Measurements from ENCODE around the gene ABLIM2.
A peak's percentile ranks its signal among the peaks of the same experiment; 100 is the strongest.

Gene ABLIM2

DNA sequence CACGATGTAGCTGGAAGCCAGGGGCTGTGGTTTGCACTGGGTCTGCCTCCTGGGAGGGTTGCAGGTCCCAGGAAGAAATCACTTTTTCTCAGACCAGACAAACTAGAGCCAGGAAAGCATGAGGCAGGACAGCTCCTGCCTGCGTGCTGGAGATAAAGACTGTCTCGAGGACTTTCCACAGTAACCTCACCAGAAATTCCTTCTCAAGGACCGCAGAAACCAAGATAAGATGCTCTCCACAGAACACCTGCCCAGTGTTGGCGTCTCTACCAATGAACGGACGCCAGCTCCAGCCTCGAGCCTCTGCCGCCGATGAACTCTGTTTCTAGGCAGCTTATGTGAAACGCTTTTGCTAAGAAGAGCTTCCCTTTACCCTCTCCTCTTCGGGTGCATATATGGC, 142.1 kb downstream of the ABLIM2 start:
- Histone ChIP-seq H2BK15ac (replicated peaks; ENCODE audit: low read depth) (no peak overlapping the region), H4K8ac (ENCODE audit: low read depth, low read length) (no peak overlapping the region), H3K18ac (ENCODE audit: low read length) (no peak overlapping the region), H3K4me2 (ENCODE audit: low read length) (no peak overlapping the region), H3K4ac (ENCODE audit: low read depth, low read length) (no peak overlapping the region), H3K23ac (ENCODE audit: low read length) (no peak overlapping the region), H3K27ac (ENCODE audit: low read depth, low read length) (no peak overlapping the region), H3K79me1 (ENCODE audit: low read length) (no peaks in the 10 kb centered on the region), H3K4me1 (ENCODE audit: control insufficient read depth, low read depth, low read length) (peaks cover 1% of the 10 kb centered on the region), H3K36me3 (ENCODE audit: control insufficient read depth, insufficient read depth, low read length) (no peaks in the 10 kb centered on the region), H2BK5ac (ENCODE audit: low read length) (no peak overlapping the region), H3K56ac (ENCODE audit: low read length) (no peak overlapping the region), H2AK5ac (ENCODE audit: low read length) (no peak overlapping the region), H3K27me3 (ENCODE audit: insufficient read depth, low read length, poor library complexity) (no peaks in the 10 kb centered on the region), H2BK120ac (ENCODE audit: low read depth, low read length) (no peak overlapping the region), H3K9ac (ENCODE audit: low read length) (no peak overlapping the region), H4K5ac (ENCODE audit: low read length) (no peak overlapping the region), H3K79me2 (ENCODE audit: control insufficient read depth, insufficient read depth, low read length) (no peaks in the 10 kb centered on the region), H3K4me3 (ENCODE audit: low read length) (no peak overlapping the region)
- no CpG with 5 or more reads among the region's 12 CpGs for WGBS (ENCODE audit: extremely low coverage, insufficient coverage, low lambda C conversion rate)
- no peak for DNase-seq

DNA sequence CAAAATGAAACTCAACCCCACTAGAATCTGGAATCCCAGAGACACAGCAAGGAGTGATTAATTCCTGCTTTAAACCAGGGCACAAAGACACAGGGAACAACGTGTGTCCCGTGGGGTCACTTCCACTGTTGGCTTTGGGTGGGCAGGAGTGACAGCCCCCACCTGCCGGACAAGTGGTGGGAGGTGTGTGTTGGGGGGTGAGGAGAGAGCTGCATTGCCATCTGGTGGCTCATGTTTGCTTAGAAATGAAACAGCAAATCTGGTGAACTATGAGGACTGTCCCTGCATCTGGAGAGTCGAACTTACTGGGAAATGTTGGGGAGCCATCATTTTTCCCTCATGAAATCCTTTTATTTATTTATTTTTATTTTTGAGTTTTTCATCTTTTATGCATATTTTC, 143.1 kb downstream of the ABLIM2 start:
- DNase-seq = peak; percentile 16
- Histone ChIP-seq H3K56ac (ENCODE audit: low read length) (no peak overlapping the region), H2AK5ac (ENCODE audit: low read length) (no peak overlapping the region), H3K4ac (ENCODE audit: low read depth, low read length) (no peak overlapping the region), H2BK5ac (ENCODE audit: low read length) (no peak overlapping the region), H4K5ac (ENCODE audit: low read length) (no peak overlapping the region), H3K23ac (ENCODE audit: low read length) (no peak overlapping the region), H3K4me2 (ENCODE audit: low read length) (no peak overlapping the region), H3K79me2 (ENCODE audit: control insufficient read depth, insufficient read depth, low read length) (no peaks in the 10 kb centered on the region), H3K79me1 (ENCODE audit: low read length) (no peaks in the 10 kb centered on the region), H3K4me3 (ENCODE audit: low read length) (no peak overlapping the region), H3K27ac (ENCODE audit: low read depth, low read length) (no peak overlapping the region), H3K27me3 (ENCODE audit: insufficient read depth, low read length, poor library complexity) (no peaks in the 10 kb centered on the region), H3K36me3 (ENCODE audit: control insufficient read depth, insufficient read depth, low read length) (no peaks in the 10 kb centered on the region), H3K18ac (ENCODE audit: low read length) (no peak overlapping the region), H2BK120ac (ENCODE audit: low read depth, low read length) (no peak overlapping the region), H3K4me1 (ENCODE audit: control insufficient read depth, low read depth, low read length) (peaks cover 1% of the 10 kb centered on the region), H2BK15ac (replicated peaks; ENCODE audit: low read depth) (no peak overlapping the region), H3K9ac (ENCODE audit: low read length) (no peak overlapping the region), H4K8ac (ENCODE audit: low read depth, low read length) (no peak overlapping the region)
- WGBS (ENCODE audit: extremely low coverage, insufficient coverage, low lambda C conversion rate) = no CpG with 5 or more reads among the region's 4 CpGs

DNA sequence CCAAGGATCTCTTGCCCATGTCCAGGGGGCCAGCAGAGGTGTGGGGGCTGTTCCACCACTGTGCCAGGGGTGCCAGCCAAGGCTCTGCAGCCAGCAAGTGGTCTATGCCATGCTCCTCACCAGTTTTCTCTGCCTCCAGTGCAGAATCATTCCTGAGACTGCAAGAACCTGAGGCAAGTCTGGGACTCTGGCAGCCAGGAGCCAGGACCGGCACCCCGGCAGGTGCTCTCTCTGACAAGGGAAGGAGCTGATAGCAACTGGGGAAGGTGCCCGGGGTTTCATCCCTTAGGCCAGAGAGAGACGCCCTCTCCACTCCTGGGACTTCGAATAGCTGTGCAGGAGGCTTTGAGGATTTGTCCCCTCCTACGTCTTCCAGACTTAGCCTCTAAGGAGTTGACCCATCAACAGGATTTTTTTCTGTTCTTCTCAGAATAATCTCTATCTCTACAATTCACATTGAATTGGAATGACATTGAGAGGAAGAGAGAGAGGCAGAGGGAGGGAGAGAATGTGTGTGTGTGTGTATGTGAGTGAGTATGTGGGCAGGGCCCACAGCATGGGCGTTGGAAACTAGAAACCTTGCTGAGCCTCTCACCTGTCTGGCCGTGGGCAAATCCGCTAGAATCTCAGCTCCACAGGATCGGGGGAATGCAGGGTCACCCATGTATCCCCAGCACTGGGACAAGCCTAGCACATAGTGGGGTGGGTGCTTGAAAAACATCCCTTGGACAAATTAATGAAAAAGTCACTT, 144.5 kb downstream of the ABLIM2 start:
- Histone ChIP-seq H4K8ac (ENCODE audit: low read depth, low read length) (no peak overlapping the region), H3K79me1 (ENCODE audit: low read length) (no peaks in the 10 kb centered on the region), H3K18ac (ENCODE audit: low read length) (no peak overlapping the region), H2BK120ac (ENCODE audit: low read depth, low read length) (no peak overlapping the region), H3K27ac (ENCODE audit: low read depth, low read length) (no peak overlapping the region), H3K79me2 (ENCODE audit: control insufficient read depth, insufficient read depth, low read length) (no peaks in the 10 kb centered on the region), H4K5ac (ENCODE audit: low read length) (no peak overlapping the region), H2BK5ac (ENCODE audit: low read length) (no peak overlapping the region), H3K4me3 (ENCODE audit: low read length) (no peak overlapping the region), H3K4ac (ENCODE audit: low read depth, low read length) (no peak overlapping the region), H3K23ac (ENCODE audit: low read length) (no peak overlapping the region), H3K9ac (ENCODE audit: low read length) (no peak overlapping the region), H3K36me3 (ENCODE audit: control insufficient read depth, insufficient read depth, low read length) (no peaks in the 10 kb centered on the region), H3K27me3 (ENCODE audit: insufficient read depth, low read length, poor library complexity) (no peaks in the 10 kb centered on the region), H3K56ac (ENCODE audit: low read length) (no peak overlapping the region), H3K4me1 (ENCODE audit: control insufficient read depth, low read depth, low read length) (no peaks in the 10 kb centered on the region), H2AK5ac (ENCODE audit: low read length) (no peak overlapping the region), H3K4me2 (ENCODE audit: low read length) (no peak overlapping the region), H2BK15ac (replicated peaks; ENCODE audit: low read depth) (no peak overlapping the region)
- WGBS (ENCODE audit: extremely low coverage, insufficient coverage, low lambda C conversion rate) = no CpG with 5 or more reads among the region's 10 CpGs
- no peak for DNase-seq

DNA sequence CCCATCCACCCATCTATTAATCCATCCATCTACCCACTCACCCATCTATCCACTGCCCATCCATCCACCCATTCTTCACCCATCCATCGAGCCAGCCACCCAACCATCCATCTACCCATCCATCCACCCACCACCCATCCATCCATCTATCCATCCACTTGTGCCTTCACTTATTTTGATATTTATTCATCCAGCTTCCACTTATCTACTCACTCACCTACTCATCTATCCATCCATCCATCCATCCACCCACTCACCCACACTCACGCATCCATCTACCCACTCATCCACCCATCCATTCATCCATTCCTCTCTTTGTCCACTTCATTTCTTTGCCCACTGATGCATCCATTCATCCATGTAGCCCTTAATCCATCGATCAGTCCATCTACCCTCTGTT, 146.1 kb downstream of the ABLIM2 start:
- no peak overlapping the region for H3K4ac ChIP-seq (ENCODE audit: low read depth, low read length)
- WGBS (ENCODE audit: extremely low coverage, insufficient coverage, low lambda C conversion rate) = 100% methylated on average over 1 of the region's 3 CpGs
- H4K5ac ChIP-seq (ENCODE audit: low read length) = no peak overlapping the region
- no peak overlapping the region for H4K8ac ChIP-seq (ENCODE audit: low read depth, low read length)
- H3K36me3 ChIP-seq (ENCODE audit: control insufficient read depth, insufficient read depth, low read length) = no peaks in the 10 kb centered on the region
- no peak overlapping the region for H3K56ac ChIP-seq (ENCODE audit: low read length)
- H2BK5ac ChIP-seq (ENCODE audit: low read length) = no peak overlapping the region
- no peak overlapping the region for H3K9ac ChIP-seq (ENCODE audit: low read length)
- no peaks in the 10 kb centered on the region for H3K4me1 ChIP-seq (ENCODE audit: control insufficient read depth, low read depth, low read length)
- no peak overlapping the region for H3K27ac ChIP-seq (ENCODE audit: low read depth, low read length)
- no peak overlapping the region for H2AK5ac ChIP-seq (ENCODE audit: low read length)
- DNase-seq = no peak
- H3K27me3 ChIP-seq (ENCODE audit: insufficient read depth, low read length, poor library complexity) = no peaks in the 10 kb centered on the region
- no peak overlapping the region for H2BK120ac ChIP-seq (ENCODE audit: low read depth, low read length)
- H3K4me2 ChIP-seq (ENCODE audit: low read length) = no peak overlapping the region
- H2BK15ac ChIP-seq (replicated peaks; ENCODE audit: low read depth) = no peak overlapping the region
- H3K79me1 ChIP-seq (ENCODE audit: low read length) = no peaks in the 10 kb centered on the region
- H3K4me3 ChIP-seq (ENCODE audit: low read length) = no peak overlapping the region
- no peaks in the 10 kb centered on the region for H3K79me2 ChIP-seq (ENCODE audit: control insufficient read depth, insufficient read depth, low read length)
- H3K23ac ChIP-seq (ENCODE audit: low read length) = no peak overlapping the region
- H3K18ac ChIP-seq (ENCODE audit: low read length) = no peak overlapping the region

DNA sequence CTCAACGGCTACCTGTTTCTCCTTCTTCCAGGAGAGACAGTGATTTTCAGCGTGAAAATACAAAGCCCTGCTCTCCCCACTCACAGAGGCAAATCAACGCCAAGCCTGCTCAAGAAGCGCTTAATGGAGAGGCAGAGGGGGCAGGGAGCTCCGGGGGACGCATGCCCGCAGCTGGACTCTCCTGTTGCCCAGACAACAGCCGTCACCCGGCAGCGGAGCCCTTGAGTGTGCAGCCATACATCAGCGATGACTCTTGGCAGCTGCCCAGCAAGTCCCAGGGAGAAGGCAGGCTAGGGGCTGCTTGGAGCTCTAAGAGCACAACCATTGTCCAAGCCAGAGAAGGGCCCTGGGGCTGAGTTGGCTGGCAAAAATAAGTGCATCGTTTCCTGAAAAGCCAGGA, 148.0 kb downstream of the ABLIM2 start:
- no peak overlapping the region for H3K9ac ChIP-seq (ENCODE audit: low read length)
- DNase-seq = no peak
- H3K4me2 ChIP-seq (ENCODE audit: low read length) = no peak overlapping the region
- no peaks in the 10 kb centered on the region for H3K36me3 ChIP-seq (ENCODE audit: control insufficient read depth, insufficient read depth, low read length)
- H3K4me1 ChIP-seq (ENCODE audit: control insufficient read depth, low read depth, low read length) = no peaks in the 10 kb centered on the region
- no peak overlapping the region for H3K56ac ChIP-seq (ENCODE audit: low read length)
- H3K4ac ChIP-seq (ENCODE audit: low read depth, low read length) = no peak overlapping the region
- H3K4me3 ChIP-seq (ENCODE audit: low read length) = no peak overlapping the region
- no peaks in the 10 kb centered on the region for H3K27me3 ChIP-seq (ENCODE audit: insufficient read depth, low read length, poor library complexity)
- H2BK15ac ChIP-seq (replicated peaks; ENCODE audit: low read depth) = no peak overlapping the region
- H3K23ac ChIP-seq (ENCODE audit: low read length) = no peak overlapping the region
- H2AK5ac ChIP-seq (ENCODE audit: low read length) = no peak overlapping the region
- WGBS (ENCODE audit: extremely low coverage, insufficient coverage, low lambda C conversion rate) = no CpG with 5 or more reads among the region's 12 CpGs
- H4K8ac ChIP-seq (ENCODE audit: low read depth, low read length) = no peak overlapping the region
- H3K27ac ChIP-seq (ENCODE audit: low read depth, low read length) = no peak overlapping the region
- no peak overlapping the region for H3K18ac ChIP-seq (ENCODE audit: low read length)
- no peak overlapping the region for H2BK120ac ChIP-seq (ENCODE audit: low read depth, low read length)
- H4K5ac ChIP-seq (ENCODE audit: low read length) = no peak overlapping the region
- H3K79me2 ChIP-seq (ENCODE audit: control insufficient read depth, insufficient read depth, low read length) = no peaks in the 10 kb centered on the region
- no peaks in the 10 kb centered on the region for H3K79me1 ChIP-seq (ENCODE audit: low read length)
- no peak overlapping the region for H2BK5ac ChIP-seq (ENCODE audit: low read length)

All from mesendoderm (in vitro differentiated cells).